ENCODE results near the gene ENPP3.
A peak's percentile ranks its signal among the peaks of the same experiment; 100 is the strongest.
"Not testable (repeated sequence)": the region's sequence is repeated elsewhere in the genome, so short reads cannot be mapped to it uniquely, and the experiment has no call there.

The ENPP3 gene

DNA sequence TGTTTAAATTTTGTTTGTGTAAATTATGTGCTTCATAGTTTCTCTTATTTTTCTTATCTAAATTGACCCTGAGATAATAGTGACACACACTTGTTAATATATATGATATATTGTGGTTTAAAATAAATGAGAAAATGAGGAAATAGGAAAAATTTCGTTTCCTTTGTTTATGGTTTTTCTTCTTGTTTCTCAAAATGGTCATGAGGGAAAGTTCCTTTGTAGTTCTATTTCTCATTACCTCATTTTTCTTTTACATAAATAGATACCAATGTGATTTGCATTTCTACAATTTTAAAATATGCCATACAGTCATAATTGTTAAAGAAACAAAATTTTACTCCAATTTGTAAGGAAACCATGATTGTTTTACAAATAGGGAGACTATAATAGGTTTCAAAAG, 54.9 kb downstream of the ENPP3 start:
- DNase-seq = no peak

DNA sequence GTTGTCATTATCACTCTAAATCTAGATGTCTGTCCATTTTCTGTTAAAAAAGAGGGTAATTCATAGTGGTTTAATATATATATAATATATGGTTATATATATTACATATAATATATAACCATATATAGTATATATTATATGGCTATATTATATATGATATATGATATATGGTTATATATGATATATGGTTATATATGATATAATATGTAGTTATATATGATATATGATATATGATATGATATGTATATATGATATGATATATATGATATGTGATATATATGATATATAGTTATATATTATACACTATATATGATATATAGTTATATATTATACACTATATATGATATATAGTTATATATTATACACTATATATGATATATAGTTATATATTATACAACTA, 55.5 kb downstream of the ENPP3 start:
- no peak for DNase-seq

DNA sequence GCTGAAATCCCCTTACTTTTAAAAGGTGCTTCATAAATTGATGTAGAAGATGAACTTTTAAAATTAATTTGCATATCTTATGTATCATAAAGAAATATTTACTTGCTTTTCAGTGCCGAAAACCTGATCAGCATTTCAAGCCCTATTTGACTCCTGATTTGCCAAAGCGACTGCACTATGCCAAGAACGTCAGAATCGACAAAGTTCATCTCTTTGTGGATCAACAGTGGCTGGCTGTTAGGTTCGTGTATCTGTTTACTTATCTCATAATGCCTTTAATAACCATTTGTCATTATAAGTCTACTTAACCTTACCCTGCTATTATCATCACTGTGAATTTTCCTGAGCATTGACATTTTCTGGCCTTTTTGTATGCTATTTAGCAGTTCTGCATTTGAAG, 56.3 kb downstream of the ENPP3 start:
- DNase-seq = no peak

DNA sequence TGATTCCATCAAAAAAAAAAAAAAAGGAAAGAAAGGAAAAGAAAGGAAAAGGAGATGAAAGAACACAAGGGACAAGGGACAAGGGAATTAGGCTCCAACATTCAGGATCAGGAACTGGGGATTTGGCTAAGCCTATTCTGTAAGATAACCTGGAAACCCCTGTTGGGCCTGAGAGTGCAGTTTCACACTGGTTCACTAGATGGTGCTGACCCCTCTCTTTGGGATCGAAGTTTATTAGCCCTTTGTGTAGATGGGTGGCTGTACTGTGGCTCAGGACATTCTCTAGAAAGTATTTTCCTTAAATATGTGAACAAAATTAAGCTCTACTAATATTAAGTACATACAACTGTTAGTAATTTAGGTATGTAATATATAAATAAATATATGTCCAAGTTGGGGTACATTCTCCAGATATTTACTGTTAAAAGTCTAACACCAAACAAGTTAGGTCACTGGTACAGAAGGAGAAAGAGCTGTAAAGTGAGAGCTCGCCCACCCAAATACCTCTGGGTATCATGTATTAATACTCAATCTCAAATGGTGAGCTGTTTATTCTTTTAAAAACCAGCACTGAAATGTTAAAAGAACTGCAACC, 57.8 kb downstream of the ENPP3 start:
- peak; percentile 26 for DNase-seq

DNA sequence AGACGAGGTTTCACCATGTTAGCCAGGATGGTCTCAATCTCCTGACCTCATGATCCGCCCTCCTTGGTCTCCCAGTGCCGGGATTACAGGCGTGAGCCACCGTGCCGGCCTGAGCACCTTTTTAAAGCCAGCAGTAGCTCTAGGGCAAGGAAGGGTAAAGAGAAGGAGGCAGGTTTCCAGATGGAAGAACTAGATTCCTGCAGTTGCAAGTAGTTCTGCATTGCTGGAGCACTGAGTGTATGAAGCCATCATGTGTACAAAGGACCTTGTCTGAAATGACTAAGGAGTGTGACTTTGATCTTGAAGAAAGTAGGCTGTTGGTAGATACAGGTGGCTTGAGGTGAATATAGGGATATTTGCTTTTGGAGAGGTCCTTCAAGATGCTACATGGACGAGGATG, 59.9 kb downstream of the ENPP3 start:
- no peak for DNase-seq

DNA sequence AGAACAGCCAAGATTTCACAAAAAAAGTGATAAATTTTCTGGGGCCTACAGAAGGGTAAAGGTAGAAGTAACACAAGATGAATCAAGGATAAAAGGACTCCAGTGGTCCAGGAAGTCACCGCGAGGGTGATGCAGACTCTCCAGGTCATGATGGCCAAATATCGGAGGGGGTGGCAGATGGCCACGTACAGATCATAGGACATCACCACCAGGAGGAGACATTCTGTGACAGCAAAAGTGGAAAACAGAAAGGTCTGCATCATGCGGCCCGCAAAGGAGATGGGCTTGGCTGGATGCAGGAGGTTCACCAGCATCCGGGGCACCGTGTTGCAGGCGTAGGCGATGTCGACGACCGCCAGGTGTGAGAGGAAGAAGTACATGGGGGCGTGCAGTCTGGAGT, 63.7 kb downstream of the ENPP3 start:
- DNase-seq = not testable (repeated sequence)

DNA sequence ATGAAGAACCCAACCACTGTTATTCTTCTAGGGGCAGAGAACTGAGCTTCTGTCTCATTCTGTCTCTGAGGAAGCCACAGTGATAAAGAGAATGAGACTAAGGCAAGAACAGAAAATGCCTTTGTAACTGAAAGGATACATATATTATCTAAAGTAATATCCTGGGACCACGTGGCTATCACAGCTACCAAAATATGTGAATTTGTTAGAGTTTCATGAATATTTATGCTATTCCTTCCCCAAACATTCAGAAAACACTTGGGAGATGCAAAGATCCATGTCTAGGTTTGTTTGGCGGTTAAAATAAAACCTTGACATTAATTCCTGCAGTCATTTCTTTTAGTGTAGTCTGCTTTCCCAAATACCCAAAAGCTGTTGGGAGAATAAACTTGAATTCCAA, 66.8 kb downstream of the ENPP3 start:
- not testable (repeated sequence) for DNase-seq

DNA sequence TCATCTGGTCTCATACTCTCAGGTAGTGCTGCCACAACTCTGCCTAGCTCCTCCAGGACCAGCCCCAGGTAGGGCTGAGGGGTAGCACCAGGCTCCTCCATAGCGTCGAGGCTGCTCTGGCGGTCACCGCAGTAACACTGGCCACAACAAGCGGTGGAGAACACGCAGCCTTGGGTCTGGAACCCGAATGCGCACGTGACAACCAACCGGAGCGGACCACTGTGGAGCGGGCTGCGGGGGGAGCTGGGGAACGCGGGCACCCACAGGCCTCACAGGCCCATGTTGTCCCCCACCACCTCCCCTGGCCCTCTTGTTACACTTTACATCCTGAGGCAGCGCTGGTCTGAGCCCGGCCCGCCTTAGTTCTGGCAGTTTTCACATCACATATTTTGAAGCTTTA, 73.8 kb downstream of the ENPP3 start, which contains the start of gene CTAGE9:
CTAGE9 (minus strand) TSS at position 101 of the 400 bp plus-strand sequence; CDS start at position 101, 0 bp downstream.
- DNase-seq = not testable (repeated sequence)

DNA sequence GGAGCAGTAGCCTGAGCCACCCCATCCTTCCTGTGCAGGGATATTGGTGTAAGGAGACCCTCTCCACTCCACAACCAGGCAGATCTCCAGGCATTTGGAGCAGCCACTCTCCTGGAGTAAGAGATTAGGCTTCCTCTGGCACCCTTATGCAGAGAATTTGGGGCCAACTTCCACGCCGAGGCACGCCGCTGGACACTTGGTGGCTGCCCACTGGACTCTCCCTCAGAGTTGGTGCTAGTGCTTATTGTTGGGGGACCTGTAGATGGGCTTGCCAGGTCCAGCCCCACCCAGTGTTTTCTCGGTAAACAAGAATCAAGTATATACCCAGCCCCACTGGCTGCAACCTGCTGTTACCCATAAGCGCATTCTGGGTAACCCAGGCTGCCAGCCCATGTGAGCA, 78.5 kb downstream of the ENPP3 start:
- not testable (repeated sequence) for DNase-seq

DNA sequence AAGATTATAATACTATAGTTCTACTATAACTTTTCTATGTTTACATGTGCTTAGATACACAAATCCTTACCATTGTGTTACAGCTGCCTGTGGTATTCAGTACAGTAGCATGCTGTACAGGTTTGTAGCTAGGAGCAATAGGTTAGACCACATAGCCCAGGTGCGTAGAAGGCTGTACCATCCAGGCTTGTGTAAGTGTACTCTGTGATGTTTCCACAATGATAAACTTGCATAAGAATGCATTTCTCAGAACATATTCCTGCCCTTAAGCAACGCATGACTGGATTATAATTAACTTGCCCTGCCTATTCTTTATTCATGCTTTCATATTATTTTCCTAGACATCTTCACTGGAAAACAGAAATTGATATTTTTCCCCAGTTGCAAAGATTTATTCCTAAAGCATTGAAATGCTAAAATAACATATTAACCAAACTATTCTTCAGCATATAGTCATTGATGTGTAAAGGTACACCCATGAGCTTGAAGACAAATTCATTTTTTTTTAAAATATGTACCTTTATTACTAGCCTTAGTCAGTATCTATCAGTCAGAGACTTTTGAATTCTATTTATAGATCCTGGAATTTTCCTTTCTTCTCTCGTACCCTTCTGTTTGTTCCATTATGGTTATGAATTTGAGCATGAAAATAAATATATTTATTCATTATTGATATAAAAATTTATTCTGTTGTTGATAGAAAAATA, 80.9 kb downstream of the ENPP3 start:
- DNase-seq = no peak

DNA sequence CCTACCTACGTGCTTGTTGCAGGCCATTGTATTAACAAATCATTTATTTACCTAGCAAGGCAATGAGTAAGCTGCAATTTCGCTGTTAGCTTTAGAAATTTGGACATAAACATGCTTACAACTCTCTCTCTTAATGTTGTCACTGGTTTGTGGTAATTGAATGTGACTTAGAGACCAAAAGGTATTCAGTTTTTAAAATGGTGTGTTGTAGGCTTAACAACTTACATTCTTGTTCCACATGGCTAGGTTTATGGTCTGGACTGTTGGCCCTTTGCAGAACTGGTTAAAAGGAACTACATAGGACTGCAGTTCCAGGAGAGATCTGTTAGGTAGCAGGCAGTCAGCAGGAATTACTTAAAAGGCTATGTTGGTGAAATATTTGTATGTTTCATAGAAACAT, 84.1 kb downstream of the ENPP3 start:
- no peak for DNase-seq

DNA sequence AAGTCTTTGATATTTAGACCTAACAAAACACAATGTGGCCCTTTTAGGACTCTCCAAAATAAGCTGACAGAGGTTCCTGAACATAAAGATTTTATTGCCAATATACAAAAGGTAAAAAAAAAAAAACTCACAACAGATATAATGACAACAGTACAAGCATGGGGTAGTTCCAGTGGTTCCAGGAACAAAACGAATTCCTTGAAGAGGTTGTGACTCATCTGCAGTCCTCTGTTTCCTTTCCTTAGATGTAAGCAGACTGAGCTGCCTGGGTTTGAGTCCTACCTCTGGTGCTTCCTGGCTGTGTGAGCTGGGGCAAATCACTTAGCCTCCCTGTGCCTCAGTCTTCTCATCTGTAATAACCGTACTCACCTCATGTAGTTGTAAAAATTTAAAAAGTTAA, 87.0 kb downstream of the ENPP3 start:
- DNase-seq = no peak

DNA sequence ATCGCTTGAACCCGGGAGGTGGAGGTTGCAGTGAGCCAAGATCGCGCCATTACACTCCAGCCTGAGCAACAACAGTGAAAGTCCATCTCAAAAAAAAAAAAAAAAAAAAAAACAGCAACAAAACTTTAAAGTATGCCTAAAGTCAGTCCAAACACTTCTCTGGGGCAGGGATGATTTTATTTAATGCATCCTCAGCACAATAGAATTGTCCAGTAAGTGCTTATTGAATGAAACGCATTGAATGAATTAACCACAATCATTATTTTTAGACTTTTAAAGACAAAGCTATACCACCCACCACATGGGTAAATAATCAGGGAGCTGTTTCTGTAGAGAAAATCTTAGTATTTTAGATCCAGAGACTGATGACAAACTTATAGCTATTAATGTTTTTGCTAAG, 90.4 kb downstream of the ENPP3 start:
- no peak for DNase-seq

DNA sequence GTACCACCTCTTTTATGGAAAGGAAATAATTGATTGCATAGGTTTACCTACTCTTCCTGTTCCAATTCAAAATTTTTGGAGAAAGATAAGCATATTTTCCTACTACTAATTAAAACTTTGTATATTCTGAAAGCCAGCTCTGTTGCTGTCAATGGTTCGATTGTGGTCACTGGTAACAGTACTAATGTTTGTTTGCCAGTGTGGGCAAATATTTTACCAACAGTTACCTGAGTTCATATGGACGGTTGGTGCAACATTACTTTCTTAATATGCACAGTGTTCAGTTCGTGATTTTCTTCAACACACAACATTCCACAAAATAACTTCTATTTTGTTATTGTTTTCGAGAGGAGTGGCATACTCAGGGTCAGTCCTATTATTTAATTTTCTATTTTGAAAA, 90.8 kb downstream of the ENPP3 start:
- DNase-seq = no peak

DNA sequence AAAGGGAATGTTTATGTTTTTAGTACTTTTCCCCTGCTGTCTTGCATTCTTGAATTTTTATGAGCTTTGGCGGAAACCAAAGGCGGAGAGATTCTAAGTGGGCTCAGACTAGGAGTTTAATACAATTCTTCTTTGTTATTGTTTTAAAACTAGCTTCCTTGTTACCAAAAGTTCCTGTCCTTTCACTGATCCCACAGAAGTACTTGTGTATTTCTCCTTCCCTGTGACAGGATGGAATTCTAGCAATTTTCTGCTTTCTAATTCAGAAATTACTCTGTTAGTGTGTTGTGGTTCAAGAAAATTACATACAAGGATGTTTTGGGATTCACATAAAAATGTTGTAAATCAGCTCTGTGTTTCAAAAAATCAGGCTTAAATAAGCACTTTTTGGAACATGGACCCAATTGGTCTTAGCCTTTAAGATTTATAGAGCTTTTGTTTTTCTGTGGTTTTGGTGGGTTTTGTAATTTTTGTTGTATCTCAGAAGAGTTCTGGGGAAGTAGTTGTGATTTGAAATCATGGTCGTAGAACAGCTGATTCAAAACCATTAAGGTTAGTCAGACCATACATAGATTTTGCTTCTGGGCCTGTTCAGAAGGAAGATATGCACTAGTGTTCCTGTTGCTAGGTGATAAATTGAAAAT, 91.3 kb downstream of the ENPP3 start:
- DNase-seq = no peak

DNA sequence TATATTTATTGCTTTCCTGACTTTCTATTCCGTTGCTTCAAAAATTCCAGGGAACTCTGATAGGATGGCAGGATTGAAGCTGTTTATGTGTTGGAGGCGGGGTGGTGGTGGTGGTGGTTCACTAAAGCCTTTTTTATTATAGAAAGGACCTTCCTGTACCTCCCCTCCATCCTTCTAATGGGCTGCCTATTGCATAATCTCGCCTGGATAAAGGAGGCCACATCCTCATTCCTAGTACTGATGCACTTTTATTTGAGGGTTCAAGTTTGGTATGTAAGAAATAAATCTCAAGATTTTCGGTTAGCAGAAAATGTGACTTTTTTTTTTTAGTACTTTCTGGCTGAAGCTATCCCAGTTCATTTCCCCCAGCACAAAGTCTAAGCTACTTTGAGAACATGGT, 92.4 kb downstream of the ENPP3 start:
- DNase-seq = no peak

DNA sequence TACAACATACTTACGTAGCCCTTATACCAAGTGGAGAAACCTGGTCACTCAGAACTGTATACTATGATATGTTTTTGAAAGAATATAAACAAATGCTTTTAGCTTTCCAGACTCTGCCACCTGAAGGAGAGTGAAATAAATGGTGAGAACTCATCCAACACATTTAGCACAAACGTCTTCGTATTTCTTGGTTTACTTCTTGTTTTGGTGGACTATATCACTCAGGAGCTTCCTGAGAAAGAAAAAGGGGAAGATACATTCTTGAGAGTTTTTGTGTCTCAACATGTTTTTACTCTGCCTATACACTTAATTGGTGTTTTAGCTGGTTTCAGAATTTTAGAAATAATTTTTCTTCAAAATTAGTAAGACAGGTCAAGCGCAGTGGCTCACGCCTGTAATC, 93.2 kb downstream of the ENPP3 start:
- no peak for DNase-seq

DNA sequence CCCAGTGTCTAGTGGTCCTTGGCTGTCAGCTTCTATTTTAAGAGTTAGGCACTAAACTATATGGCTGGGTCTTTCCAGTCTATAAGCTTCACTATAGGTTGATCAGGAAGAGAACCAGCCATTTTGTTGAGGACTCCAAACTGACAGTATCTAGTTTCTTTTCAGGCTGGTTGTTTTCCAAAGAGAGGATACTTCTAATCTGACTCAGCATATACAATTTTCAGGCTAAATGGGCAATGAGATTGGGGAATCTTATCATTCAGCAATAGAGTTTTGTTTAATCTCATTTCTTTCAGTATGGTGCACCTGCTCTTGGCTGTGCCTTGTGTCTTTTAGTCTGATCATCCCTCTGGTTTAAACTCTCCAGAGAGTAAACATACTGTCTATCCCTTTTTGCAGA, 94.1 kb downstream of the ENPP3 start:
- no peak for DNase-seq

DNA sequence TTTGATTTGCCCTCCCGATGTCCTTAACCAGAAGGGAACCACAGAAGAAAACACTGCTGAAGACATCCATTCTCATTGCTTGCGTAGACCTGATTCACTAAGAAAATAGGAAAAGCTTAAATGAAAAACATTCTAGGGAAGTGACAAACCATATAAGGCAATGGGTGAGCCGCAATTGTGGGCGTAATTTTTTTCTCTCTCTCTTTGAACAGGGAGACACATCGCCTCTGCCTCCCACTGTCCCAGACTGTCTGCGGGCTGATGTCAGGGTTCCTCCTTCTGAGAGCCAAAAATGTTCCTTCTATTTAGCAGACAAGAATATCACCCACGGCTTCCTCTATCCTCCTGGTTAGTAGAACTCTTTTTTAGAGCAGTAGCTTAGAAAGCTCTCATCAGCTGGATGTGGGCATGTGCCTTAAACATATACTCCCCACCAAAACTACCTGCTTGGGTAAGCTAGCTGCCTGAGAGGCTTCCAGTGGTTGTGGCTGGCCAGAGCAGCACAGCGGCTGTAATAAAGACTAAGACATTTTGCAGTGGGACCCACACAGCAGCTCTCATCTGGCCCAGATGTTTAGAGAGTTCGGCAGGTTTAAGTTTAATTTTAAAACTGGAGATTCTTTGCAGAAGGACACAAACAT, 96.4 kb downstream of the ENPP3 start:
- DNase-seq = no peak

DNA sequence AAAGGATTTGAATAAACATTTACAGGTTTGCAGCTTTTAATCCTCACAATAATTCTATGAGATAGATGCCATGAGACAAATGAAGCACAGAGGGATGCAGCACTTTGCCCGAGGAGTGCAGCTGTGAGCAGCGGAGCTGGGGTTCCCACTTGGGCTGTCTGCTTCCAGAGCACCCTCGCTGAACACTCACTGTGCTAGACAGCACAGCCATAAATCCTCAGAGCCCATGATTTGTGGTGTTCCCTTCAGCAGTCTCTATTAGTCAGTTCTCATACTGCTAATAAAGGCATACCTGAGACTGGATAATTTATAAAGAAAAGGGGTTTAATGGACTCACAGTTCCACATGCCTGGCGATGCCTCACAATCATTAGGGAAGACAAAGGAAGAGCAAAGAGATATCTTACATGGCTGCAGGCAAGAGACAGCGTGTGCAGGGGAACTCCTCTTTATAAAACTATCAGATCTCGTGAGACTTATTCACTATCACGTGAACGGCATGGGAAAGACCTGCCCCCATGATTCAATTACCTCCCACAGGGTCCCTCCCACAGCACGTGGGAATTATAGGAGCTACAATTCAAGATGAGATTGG, 99.0 kb downstream of the ENPP3 start:
- no peak for DNase-seq

DNA sequence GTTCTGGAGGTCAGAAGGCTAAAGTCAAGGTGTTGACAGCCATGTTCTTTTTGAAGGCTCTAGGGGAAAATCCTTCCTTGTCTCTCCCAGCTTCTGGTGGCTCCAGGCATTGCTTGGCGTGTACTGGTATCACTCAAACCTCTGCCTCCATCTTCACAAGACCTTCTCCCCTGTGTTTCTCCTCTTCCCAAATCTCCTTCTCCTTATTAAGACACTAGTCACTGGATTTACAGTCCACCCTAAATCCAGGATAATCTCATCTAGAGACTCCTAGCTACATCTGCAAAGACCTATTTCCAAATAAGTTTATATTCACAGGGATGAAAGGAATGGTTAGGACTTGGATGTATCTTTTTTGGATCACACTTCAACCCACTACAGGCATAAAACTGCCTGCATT, 99.7 kb downstream of the ENPP3 start:
- DNase-seq = no peak

DNA sequence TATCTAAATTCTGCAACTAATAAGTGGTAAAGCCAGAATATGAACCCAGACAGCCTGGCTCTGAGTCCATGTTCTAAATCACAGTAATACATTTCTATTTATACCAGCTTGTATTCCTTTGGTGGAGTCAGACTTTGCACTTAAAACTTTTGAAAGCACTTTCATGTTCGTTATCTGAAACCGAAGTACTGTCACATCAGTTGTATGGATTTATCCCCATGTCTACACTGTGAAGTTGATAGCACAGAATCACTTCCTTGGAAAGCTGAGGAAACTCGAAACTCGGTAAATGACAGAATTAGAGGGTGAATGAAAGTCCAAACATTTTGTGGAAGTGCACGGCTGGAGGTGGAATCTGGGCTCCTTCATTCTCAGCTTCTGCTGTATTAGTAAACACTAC, 102.0 kb downstream of the ENPP3 start:
- DNase-seq = no peak

DNA sequence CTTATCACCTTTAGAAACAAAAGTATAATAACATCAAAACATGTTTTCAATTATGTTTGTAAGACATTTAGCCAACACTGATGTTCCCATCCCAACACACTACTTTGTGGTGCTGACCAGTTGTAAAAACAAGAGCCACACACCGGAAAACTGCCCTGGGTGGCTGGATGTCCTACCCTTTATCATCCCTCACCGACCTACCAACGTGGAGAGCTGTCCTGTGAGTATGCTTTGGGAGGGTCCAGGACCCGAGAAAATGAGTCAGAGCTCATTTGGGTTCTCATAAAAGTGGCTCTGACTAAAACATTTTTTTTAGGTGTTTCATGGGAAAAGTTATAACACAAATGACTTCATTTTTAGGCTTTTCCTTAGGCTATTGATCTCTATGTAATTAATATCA, 103.1 kb downstream of the ENPP3 start:
- no peak for DNase-seq
